ENCODE data around the gene RGL4.
"Not testable (repeated sequence)": the region's sequence is repeated elsewhere in the genome, so short reads cannot be mapped to it uniquely, and the experiment has no call there.

Gene RGL4, protein sequence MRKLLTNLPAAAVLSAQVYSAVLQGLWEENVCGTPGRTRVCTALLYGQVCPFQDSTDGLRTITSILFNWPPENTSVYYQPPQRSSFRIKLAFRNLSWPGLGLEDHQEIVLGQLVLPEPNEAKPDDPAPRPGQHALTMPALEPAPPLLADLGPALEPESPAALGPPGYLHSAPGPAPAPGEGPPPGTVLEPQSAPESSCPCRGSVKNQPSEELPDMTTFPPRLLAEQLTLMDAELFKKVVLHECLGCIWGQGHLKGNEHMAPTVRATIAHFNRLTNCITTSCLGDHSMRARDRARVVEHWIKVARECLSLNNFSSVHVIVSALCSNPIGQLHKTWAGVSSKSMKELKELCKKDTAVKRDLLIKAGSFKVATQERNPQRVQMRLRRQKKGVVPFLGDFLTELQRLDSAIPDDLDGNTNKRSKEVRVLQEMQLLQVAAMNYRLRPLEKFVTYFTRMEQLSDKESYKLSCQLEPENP

DNA sequence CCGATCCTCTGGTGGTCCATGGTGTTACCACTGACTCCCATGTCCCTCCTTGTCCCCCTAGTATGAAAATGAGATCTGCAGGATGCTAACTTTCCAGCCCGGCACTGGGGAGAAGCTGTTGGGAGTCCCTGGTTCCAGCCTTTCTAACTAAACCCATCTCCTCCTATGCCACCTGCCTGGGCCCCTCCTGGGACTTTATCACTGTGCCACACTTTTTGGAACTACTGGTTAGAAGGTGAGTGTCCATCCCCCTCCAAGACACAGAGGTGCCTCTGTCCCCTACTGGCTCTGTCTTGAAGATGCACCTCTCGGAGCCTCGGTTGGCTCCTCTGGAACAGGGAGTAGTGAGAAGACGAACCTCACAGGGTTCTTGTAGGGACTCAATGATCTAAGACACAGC is at the start of gene RGL4:
Gene RGL4, plus strand, starts transcription at position 301 of the 400 bp plus-strand sequence. CDS start 1,018 bp downstream, outside the sequence.
- no peak within 1 kb of the TSS for H3K27ac ChIP-seq
- no peak for TF ChIP-seq CTCF (conservative IDR thresholded peaks at IDR 0.05)

DNA sequence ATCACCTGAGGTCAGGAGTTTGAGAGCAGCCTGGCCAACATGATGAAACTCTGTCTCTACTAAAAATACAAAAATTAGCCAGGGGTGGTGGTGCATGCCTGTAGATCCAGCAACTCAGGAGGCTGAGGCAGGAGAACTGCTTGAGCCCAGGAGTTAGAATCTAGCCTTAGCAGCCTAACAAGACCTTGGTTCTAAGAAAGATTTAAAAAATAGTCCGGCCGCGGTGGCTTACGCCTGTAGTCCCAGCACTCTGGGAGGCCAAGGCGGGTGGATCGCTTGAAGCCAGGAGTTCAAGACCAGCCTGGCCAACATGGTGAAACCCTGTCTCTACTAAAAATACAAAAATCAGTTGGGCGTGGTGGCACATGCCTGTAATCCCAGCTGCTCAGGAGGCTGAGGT is 44.3 kb upstream of the RGL4 start:
- not testable (repeated sequence) for H3K27ac ChIP-seq

DNA sequence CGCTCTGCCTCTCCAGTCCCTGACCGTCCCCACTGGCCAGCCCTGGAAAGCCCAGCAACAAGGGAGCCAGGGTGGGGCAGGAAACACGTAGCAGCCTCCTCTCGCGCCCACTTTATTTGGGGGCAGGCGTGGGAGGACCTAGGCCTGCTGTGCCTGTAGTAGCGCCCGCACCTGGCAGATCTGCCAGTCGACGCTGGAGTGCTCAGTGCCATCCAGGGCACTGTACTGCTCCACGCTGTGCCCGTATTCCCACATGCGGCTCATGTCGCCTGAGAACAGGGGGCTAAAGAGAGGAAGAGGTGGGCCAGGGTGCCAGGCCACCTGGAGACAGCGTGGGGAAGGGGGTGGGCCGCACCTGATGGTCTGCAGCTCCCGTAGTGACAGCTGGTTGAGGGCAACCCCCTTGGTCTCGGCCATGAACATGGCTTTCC is 41.7 kb upstream of the RGL4 start:
- TF ChIP-seq CTCF (conservative IDR thresholded peaks at IDR 0.05) = no peak

GRCh38 chr22:23651676-23652075 is 39.1 kb upstream of the RGL4 start:
- H3K27ac ChIP-seq = no peak overlapping the region
- no peak for TF ChIP-seq CTCF (conservative IDR thresholded peaks at IDR 0.05)

More for the DNA sequence above, 41.7 kb upstream of the RGL4 start:
- no peak overlapping the region for H3K27ac ChIP-seq

- no peak overlapping the region for H3K27ac ChIP-seq
- no peak for TF ChIP-seq CTCF (conservative IDR thresholded peaks at IDR 0.05)
These were observed 38.5 kb upstream of the RGL4 start for GRCh38 chr22:23652286-23652685.

GRCh38 chr22:23652711-23653110 is 38.1 kb upstream of the RGL4 start:
- H3K27ac ChIP-seq = no peak overlapping the region
- no peak for TF ChIP-seq CTCF (conservative IDR thresholded peaks at IDR 0.05)

DNA sequence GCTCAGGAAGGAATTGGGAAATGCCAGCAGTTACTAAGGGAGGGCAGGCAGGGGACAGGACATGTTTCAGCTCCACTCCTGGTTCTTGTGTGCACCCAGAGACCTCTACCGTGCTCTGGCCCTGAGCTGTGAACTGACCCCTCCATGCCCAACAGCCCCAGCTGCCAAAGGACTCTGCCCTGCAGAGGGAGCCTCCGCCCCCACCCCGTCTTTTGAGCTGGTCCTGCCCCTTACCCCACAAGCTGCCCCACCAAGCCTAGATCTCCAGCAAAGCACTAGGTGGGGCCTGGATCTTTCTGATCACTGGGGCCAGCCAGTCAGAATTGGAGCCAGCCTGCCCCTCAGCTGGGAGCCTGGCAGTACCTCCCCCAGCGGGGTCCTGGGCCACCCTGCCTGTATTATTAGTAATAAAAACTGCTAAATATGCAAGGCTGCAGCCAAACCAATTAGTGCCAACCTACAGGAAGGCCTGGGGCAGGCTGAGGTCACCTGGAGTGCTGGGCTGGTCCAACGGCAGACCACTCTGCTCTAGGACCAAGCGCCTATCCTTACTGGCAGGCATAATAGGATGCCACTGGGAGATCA is 34.8 kb upstream of the RGL4 start:
- TF ChIP-seq CTCF (conservative IDR thresholded peaks at IDR 0.05) = no peak

GRCh38 chr22:23657727-23658126 is 33.1 kb upstream of the RGL4 start:
- no peak overlapping the region for H3K27ac ChIP-seq
- TF ChIP-seq CTCF (conservative IDR thresholded peaks at IDR 0.05) = no peak

More for the DNA sequence above, 34.8 kb upstream of the RGL4 start:
- no peak overlapping the region for H3K27ac ChIP-seq

- H3K27ac ChIP-seq = not testable (repeated sequence)
These were observed 30.4 kb upstream of the RGL4 start for GRCh38 chr22:23660381-23660780.
